ENCODE results near the gene AASDH. TPM values are rescaled to one million over a fixed set of nuclear protein-coding genes. Genes with fewer than 3 reads are reported as not detected.

The AASDH gene, protein sequence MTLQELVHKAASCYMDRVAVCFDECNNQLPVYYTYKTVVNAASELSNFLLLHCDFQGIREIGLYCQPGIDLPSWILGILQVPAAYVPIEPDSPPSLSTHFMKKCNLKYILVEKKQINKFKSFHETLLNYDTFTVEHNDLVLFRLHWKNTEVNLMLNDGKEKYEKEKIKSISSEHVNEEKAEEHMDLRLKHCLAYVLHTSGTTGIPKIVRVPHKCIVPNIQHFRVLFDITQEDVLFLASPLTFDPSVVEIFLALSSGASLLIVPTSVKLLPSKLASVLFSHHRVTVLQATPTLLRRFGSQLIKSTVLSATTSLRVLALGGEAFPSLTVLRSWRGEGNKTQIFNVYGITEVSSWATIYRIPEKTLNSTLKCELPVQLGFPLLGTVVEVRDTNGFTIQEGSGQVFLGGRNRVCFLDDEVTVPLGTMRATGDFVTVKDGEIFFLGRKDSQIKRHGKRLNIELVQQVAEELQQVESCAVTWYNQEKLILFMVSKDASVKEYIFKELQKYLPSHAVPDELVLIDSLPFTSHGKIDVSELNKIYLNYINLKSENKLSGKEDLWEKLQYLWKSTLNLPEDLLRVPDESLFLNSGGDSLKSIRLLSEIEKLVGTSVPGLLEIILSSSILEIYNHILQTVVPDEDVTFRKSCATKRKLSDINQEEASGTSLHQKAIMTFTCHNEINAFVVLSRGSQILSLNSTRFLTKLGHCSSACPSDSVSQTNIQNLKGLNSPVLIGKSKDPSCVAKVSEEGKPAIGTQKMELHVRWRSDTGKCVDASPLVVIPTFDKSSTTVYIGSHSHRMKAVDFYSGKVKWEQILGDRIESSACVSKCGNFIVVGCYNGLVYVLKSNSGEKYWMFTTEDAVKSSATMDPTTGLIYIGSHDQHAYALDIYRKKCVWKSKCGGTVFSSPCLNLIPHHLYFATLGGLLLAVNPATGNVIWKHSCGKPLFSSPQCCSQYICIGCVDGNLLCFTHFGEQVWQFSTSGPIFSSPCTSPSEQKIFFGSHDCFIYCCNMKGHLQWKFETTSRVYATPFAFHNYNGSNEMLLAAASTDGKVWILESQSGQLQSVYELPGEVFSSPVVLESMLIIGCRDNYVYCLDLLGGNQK
- total RNA-seq (10 to 100 TPM in 4 of 5 donors, 1 to 10 TPM in 1; 5.2 to 58.0 (median 16.2) TPM), polyA plus RNA-seq (1 to 10 TPM; 2.8 to 3.5 (median 2.9) TPM)
- long read RNA-seq, donor 1, partial matches to known transcripts, result 0 of 1 reads
- long read RNA-seq, donor 1, other reads (novel, unspliced or antisense), result 0 of 1 reads
- long read RNA-seq, donor 2, partial matches to known transcripts, result 0 of 5 reads
- long read RNA-seq, donor 2, other reads (novel, unspliced or antisense), result 0 of 5 reads
- long read RNA-seq, donor 3, result 0 reads
- long read RNA-seq, donor 4, result 0 reads
- long read RNA-seq, donor 5, result 0 reads
- long read RNA-seq, donor 6, result 0 reads
- long read RNA-seq, donor 7, result 0 reads
- long read RNA-seq, donor 8, partial matches to known transcripts, result 0 of 2 reads
- long read RNA-seq, donor 8, other reads (novel, unspliced or antisense), result 0 of 2 reads
- long read RNA-seq, donor 9, partial matches to known transcripts, result 0 of 2 reads
- long read RNA-seq, donor 9, other reads (novel, unspliced or antisense), result 0 of 2 reads
- long read RNA-seq, donor 10, partial matches to known transcripts, result 0 of 1 reads
- long read RNA-seq, donor 10, other reads (novel, unspliced or antisense), result 0 of 1 reads

DNA sequence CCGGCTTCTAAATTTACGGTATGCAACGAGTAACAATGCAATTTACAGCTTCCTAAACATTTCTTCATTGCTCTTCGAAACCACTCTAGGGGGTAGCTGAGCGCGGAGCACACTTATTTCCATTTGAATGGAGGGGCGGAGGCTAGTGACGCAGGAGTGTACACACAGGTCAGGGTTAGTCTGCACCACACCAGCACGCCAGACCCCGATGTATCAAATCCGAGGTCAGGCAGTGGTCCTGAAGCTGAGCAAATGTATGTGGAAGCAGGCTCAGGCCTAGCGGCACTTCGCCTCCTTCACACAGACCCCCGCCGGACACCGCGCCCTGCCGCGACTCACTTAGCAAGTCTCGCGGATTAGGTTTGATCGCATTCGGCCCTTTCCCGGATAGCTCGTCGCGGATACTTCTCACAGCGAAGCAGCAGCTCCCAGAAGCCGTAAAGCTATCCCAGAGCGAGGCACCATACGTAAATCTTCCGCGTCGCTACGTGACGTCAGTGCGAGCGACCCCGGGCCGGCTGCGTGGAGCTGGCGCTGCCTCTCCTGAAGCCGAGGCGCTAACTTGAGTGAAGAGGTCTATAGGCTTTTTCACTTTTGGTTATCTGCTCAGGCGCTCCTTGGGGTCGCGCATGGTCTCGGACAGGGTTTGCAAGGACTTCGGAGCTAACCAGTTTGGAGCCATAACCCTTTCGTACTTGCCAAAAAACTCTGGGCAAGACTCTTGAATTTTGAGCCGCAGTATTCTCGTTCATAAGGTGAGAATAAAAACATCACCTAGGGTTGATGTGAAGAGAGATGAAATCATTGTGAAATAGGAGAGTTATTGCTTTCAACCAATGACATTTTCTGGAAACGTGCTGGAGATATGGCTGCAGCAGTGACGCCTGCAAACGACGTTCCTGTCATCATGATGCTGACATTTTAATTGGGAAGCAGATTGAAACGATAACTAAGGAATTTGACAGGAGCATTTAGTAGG lies at the start of gene AASDH:
AASDH (minus strand) TSS at position 469 of the 979 bp plus-strand sequence. CDS start 3,192 bp downstream, outside the sequence.
- peak; percentile 94 to 98 for DNase-seq
- WGBS, 5 donors, result 0% methylated on average over 57 of the region's 57 CpGs
- Histone ChIP-seq H3K27me3 (no peaks in the 10 kb centered on the region), H3K36me3 (peaks cover 0 to 6% (median 2%) of the 10 kb centered on the region in 4 donors), H3K27ac (peak within 1 kb of the TSS; percentile 87 to 98 (median 95)), H3K4me1 (peaks cover 9 to 37% (median 23%) of the 10 kb centered on the region in 4 donors), H3K9me3 (no peaks in the 10 kb centered on the region), H3K4me3 (peak within 1 kb of the TSS; percentile 59 to 74 (median 68))
- intact Hi-C loops (cut with DNase I; ENCODE audit: low total_unique reads), result no loop called here
- TF ChIP-seq POLR2A (IDR thresholded peaks at IDR 0.05), result peak in 2 of 4 donors; percentile 50 to 72
- no peak for TF ChIP-seq CTCF (IDR thresholded peaks at IDR 0.05)
- TF ChIP-seq POLR2AphosphoS5 (IDR thresholded peaks at IDR 0.05), result peak; percentile 90 to 97 (median 91)

DNA sequence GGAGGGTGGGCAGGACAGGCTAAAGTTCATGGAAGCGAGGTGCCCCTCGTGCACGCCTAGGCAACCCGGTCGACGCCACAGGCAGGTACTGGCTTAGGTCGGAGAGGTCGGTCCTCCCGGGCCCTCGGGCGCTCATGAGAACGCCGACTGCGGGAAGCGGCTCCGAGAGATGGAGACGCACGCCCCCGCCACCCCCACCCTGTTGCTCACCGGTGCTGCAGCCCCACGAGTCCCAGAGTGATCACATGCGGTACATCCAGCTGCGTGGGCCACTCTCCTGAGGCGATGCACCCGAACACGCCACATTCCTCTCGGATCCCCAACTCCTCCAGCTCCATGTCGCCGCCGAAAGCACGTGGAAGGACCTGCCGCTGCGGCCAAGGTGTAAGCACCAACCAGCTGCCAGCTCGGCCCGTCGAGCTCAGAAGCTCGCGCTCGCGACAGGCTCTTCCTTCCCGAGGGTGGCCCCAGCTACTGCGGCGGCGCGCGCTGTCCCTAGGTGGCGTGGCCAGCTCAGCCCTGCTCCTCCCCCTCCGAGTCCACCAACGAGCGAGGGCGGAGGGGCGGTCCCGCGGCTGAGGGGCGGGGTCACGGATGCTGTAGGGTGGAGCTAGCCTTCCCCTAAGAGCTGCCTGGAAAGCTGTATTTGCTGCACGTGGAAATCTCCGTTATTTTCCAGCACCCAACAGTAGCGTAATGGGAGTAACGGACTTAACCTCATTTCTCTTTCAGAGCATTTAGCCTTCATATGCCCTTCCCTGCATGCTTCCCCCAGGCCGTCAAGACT lies 48.0 kb upstream of the AASDH start, which contains the start of gene PPAT:
PPAT (minus strand) TSS at position 476 of the 787 bp plus-strand sequence; CDS start at position 338, 138 bp downstream.
- H3K36me3 ChIP-seq, result no peaks in the 10 kb centered on the region
- no peaks in the 10 kb centered on the region for H3K27me3 ChIP-seq
- WGBS, 5 donors, result 0% methylated on average over 13 to 61 of the region's 61 CpGs
- TF ChIP-seq POLR2A (IDR thresholded peaks at IDR 0.05) (no peak), CTCF (IDR thresholded peaks at IDR 0.05) (peak in 4 of 7 experiments; percentile 14 to 60 (median 35)), EP300 (IDR thresholded peaks at IDR 0.05) (peak; percentile 30), POLR2AphosphoS5 (IDR thresholded peaks at IDR 0.05) (peak; percentile 80 to 95 (median 80))
- DNase-seq, result peak; percentile 99 to 100
- intact Hi-C loops (cut with DNase I; ENCODE audit: low total_unique reads), result no loop called here
- peak within 1 kb of the TSS; percentile 85 to 96 (median 95) for H3K27ac ChIP-seq
- peak within 1 kb of the TSS; percentile 73 to 93 (median 83) for H3K4me3 ChIP-seq
- H3K4me1 ChIP-seq, result peaks cover 8 to 35% (median 33%) of the 10 kb centered on the region in 4 donors
- H3K9me3 ChIP-seq, result no peaks in the 10 kb centered on the region

Data from stomach (tissue), 19 donors.